Measurements from ENCODE around the gene ADH1C. TPM values are rescaled to one million over a fixed set of nuclear protein-coding genes. Genes with fewer than 3 reads are reported as not detected.
"Not testable (repeated sequence)": the region's sequence is repeated elsewhere in the genome, so short reads cannot be mapped to it uniquely, and the experiment has no call there.

ADH1C gene
- total RNA-seq, 1 donor from 2014 or later: not detected

DNA sequence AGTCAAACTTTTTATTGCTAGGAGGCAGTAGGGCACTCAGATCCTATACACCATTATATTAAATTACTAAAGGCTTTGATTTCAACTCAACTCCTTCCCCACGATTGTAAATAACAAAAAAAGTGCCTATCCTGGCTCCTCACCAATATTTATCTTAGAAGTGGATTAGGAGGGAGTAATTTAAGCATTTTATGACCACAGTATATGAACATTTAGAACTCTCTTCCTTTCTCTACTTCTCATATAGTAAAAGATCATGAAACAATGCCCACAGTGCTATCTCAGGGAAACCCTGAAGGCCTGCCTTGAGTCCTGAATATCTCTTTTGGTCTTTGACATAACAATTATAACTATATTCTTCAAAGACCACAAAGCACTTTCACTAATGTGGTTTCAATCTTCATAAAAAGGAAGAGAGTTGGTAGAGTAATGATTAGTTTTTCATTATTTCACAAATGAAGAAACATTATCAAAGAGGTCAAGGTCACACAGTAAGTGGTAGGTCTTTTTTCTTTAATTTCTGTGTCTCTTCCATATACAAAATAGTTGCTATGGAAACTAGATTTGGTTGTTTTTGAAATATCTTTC, 29.1 kb upstream of the ADH1C start:
- no peaks in the 10 kb centered on the region for H3K36me3 Mint-ChIP-seq (ENCODE audit: low read depth)
- peaks cover 14% of the 10 kb centered on the region for H3K9me3 Mint-ChIP-seq (ENCODE audit: low read depth)
- H3K4me1 Mint-ChIP-seq (ENCODE audit: low read depth): peaks cover 25% of the 10 kb centered on the region
- no peaks in the 10 kb centered on the region for H3K27me3 Mint-ChIP-seq (ENCODE audit: low read depth)
- no peak for DNase-seq (ENCODE audit: low spot score)
- no peak overlapping the region for H3K27ac Mint-ChIP-seq (ENCODE audit: unreplicated experiment)
- H3K4me3 Mint-ChIP-seq (ENCODE audit: unreplicated experiment): no peak overlapping the region
- TF ChIP-seq, protein P1, sequence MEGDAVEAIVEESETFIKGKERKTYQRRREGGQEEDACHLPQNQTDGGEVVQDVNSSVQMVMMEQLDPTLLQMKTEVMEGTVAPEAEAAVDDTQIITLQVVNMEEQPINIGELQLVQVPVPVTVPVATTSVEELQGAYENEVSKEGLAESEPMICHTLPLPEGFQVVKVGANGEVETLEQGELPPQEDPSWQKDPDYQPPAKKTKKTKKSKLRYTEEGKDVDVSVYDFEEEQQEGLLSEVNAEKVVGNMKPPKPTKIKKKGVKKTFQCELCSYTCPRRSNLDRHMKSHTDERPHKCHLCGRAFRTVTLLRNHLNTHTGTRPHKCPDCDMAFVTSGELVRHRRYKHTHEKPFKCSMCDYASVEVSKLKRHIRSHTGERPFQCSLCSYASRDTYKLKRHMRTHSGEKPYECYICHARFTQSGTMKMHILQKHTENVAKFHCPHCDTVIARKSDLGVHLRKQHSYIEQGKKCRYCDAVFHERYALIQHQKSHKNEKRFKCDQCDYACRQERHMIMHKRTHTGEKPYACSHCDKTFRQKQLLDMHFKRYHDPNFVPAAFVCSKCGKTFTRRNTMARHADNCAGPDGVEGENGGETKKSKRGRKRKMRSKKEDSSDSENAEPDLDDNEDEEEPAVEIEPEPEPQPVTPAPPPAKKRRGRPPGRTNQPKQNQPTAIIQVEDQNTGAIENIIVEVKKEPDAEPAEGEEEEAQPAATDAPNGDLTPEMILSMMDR (IDR thresholded peaks at IDR 0.05): no peak

DNA sequence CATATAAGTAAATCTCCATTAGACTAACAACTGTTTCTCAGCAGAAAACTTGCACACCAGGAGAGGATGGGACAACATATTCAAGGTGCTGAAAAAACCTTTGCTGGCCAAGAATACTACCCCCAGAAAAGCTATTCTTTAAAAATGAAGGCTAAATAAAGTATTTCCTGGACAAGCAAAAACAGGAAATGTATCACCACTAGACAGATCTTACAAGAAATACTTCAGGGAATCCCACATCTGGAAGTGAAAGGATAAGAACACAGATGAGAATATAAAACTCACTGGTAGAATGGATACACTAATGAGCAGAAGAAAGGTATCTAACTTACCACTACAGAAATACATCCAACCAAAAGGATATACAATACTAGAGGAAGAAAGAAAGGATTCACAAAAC, 27.0 kb upstream of the ADH1C start:
- H3K9me3 Mint-ChIP-seq (ENCODE audit: low read depth): peaks cover 31% of the 10 kb centered on the region
- DNase-seq (ENCODE audit: low spot score): no peak
- no peaks in the 10 kb centered on the region for H3K27me3 Mint-ChIP-seq (ENCODE audit: low read depth)
- H3K36me3 Mint-ChIP-seq (ENCODE audit: low read depth): peaks cover 5% of the 10 kb centered on the region
- TF ChIP-seq, protein P1 (IDR thresholded peaks at IDR 0.05): no peak
- H3K4me1 Mint-ChIP-seq (ENCODE audit: low read depth): peaks cover 22% of the 10 kb centered on the region
- H3K4me3 Mint-ChIP-seq (ENCODE audit: unreplicated experiment): no peak overlapping the region
- no peak overlapping the region for H3K27ac Mint-ChIP-seq (ENCODE audit: unreplicated experiment)

DNA sequence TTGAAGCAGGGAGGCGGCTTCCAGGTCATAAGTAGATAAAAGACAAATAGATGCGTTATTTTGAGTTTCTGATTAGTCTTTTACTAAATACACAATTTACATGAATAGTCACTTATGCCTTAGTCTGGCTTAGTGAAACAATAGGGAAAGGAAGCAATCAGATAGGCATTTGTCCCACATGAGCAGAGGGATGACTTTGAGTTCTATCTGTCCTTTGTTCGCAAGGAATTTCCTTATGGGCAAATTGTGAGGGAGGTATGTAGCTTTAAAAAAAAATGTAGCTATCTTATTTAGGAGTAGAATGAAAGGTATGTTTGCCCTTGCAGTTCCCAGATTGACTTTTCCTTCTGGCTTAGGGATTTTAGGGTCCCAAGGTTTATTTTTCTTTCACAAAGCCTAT, 26.3 kb upstream of the ADH1C start:
- H3K9me3 Mint-ChIP-seq (ENCODE audit: low read depth): peaks cover 34% of the 10 kb centered on the region
- no peak overlapping the region for H3K27ac Mint-ChIP-seq (ENCODE audit: unreplicated experiment)
- no peak for DNase-seq (ENCODE audit: low spot score)
- H3K4me1 Mint-ChIP-seq (ENCODE audit: low read depth): peaks cover 17% of the 10 kb centered on the region
- TF ChIP-seq, protein P1 (IDR thresholded peaks at IDR 0.05): no peak
- H3K27me3 Mint-ChIP-seq (ENCODE audit: low read depth): no peaks in the 10 kb centered on the region
- peaks cover 7% of the 10 kb centered on the region for H3K36me3 Mint-ChIP-seq (ENCODE audit: low read depth)
- no peak overlapping the region for H3K4me3 Mint-ChIP-seq (ENCODE audit: unreplicated experiment)

DNA sequence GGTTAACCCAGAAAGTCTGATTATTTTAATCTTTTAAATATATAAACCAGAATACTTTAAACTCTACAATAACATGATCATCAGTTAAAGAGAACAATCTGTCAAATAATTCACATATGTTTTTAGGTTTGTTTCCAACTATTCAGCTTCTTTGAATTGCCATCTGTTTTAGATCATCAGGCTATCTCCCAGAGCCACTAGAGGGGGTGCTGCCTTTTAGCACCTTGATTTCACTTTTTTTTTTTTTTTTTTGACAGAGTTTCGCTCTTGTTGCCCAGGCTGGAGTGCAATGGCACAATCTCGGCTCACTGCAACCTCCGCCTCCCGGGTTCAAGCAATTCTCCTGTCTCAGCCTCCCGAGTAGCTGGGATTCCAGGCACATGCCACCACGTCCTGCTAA, 24.8 kb upstream of the ADH1C start:
- TF ChIP-seq, protein P1 (IDR thresholded peaks at IDR 0.05): peak; percentile 77
- not testable (repeated sequence) for H3K27ac Mint-ChIP-seq (ENCODE audit: unreplicated experiment); DNase-seq (ENCODE audit: low spot score); H3K27me3 Mint-ChIP-seq (ENCODE audit: low read depth); H3K4me1 Mint-ChIP-seq (ENCODE audit: low read depth); H3K4me3 Mint-ChIP-seq (ENCODE audit: unreplicated experiment)
- H3K36me3 Mint-ChIP-seq (ENCODE audit: low read depth): peaks cover 12% of the 10 kb centered on the region
- H3K9me3 Mint-ChIP-seq (ENCODE audit: low read depth): peaks cover 38% of the 10 kb centered on the region

DNA sequence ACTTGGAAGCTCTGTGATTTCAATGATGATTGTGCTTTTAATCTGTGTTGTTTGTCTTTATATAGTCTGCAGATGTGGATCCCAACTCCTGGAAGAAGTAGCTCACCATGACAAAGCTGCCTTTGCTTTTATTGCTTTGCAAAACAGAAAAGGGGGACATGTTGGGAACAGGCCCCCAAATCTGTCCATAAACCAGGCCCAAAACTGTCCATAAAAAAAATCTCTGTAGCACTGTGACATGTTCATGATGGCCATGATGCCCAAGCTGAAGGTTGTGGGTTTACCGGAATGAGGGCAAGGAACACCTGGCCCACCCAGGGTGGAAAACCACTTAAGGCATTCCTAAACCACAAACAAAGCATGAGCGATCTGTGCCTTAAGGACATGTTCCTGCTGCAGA, 19.9 kb upstream of the ADH1C start:
- H3K4me3 Mint-ChIP-seq (ENCODE audit: unreplicated experiment); H3K4me1 Mint-ChIP-seq (ENCODE audit: low read depth); H3K27me3 Mint-ChIP-seq (ENCODE audit: low read depth); DNase-seq (ENCODE audit: low spot score); H3K27ac Mint-ChIP-seq (ENCODE audit: unreplicated experiment): not testable (repeated sequence)
- peaks cover 42% of the 10 kb centered on the region for H3K9me3 Mint-ChIP-seq (ENCODE audit: low read depth)
- peaks cover 14% of the 10 kb centered on the region for H3K36me3 Mint-ChIP-seq (ENCODE audit: low read depth)

DNA sequence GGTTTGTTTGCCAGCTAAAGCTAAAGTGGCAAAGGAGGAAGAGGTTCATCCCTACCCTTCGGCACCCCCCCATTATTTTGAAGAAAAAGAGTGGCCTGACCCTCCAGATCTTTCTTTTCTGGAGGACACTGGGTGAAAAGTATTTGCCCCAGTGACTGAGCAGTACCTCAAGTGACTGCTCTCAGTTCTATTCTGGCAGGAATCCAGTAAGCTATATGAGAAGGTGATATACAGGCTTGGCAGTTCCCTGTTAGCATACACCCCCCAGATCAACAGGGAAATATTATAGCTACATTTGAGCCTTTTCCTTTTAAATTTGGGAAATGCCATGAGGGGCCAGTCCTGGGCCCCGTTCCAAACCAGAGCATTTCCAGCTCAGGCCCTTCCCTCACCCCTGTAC, 15.3 kb upstream of the ADH1C start:
- H3K27ac Mint-ChIP-seq (ENCODE audit: unreplicated experiment); H3K36me3 Mint-ChIP-seq (ENCODE audit: low read depth); H3K4me1 Mint-ChIP-seq (ENCODE audit: low read depth); DNase-seq (ENCODE audit: low spot score); H3K27me3 Mint-ChIP-seq (ENCODE audit: low read depth); H3K4me3 Mint-ChIP-seq (ENCODE audit: unreplicated experiment): not testable (repeated sequence)
- H3K9me3 Mint-ChIP-seq (ENCODE audit: low read depth): peaks cover 28% of the 10 kb centered on the region

Data from chondrocyte (in vitro differentiated cells).